Hematopoietic multipotent progenitor cell treated with erythropoietin and hydrocortisone succinate and interleukin-3 and kit ligand, for 8 days (in vitro differentiated cells): ENCODE results near the gene AMOTL2.

Experiments
- DNase-seq: peaks from one replicate; pipeline ENCODE4 v3.0.0-alpha.2; 2015

The AMOTL2 gene

DNA sequence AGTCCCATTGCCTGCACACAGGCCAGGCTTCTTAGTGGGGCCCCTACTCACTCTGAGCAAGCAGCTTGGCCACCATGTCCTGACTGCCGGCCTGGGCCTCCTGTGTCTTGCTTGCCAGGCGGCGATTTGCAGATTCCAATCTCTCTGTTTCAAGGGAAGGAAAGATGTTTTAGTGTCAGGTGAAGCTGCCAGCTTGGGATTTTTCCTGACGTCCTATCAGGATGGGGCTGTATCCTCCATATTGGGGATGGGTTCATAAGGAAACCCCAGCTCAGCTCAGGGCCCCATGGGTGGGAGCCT is 8.5 kb downstream of the AMOTL2 start:
- no peak for DNase-seq

DNA sequence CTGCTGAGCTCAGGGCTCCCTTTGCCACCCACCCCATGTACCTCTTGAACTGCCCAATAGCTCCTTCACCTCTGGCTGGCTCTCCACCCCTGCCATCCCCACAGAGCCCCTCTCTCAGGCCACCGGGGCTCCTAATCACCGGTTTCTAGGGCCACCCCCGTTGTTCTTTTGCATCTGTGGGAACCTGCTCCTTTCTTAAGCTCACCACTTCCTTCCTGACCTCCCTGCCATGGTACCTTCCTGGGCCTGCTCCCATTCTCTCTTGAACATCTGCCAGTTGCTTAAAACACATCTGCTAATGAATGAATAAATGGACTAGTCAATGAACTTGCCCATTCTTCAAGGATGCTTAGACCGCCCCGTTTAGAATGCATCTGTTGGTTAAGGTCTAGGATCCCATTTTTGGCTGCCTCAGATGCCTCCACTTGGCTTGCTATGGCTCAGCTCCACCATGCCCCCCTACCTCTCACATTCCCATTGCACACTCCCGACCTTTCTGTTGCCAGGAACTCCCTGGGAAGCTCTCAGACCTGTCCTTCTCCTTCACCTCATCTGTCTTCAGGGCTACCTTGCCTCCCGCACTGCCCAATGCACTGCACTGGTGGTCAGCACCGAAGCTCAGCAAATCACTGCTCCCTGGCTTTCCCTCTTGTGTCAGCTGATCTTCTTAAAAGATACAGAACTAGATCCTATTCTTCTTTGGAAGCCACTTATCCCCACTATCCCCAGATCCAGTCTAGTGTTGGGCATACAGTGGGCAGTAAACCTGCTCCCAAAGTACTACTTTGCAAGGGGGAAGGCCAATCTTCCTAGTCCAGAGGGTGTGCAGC is 9.1 kb downstream of the AMOTL2 start:
- no peak for DNase-seq

DNA sequence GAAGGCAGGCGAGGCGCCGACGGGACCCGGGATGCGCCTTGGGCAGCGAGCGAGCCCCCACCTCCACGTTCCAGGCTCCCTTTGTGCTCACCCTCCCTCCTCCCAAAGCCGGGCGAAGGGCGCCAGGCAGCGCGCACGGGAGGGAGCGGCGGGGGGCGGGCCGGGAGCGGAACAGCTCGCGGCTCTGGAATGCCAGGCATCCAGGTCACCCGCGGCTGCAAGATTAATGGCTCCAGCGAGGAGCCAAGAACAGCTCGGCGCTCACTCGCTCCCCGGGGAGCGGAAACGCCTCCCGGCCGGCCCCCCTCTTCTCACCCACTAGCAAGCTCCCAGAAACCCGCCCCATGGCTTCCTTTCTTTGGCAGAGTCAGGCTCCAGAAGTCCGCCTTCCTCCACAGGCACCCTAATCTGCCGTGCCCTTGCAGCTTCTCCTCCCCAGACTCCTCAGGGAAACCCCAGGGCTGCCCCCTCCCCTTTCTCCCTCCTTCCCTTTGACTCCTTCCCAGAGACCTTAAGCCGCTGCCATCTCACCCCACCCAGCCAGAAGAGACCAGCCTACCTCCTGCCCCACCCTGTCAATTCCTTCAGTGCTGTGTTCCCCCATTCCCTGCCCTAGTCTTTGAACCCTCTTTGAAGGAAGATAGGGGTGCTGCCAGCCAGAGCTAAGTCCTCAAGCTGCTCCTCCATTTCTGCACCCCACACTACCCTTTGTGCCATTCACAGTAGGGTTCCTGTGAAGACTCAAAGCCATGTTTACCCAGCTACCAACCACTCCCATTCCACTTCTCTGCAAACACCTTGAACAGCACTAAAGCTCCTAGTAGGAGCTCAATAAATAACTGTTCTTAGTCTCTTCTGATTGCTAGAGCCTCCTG is 9.9 kb downstream of the AMOTL2 start:
- DNase-seq = no peak

GRCh38 chr3:134363381-134363755 is 10.9 kb downstream of the AMOTL2 start:
- DNase-seq = no peak

DNA sequence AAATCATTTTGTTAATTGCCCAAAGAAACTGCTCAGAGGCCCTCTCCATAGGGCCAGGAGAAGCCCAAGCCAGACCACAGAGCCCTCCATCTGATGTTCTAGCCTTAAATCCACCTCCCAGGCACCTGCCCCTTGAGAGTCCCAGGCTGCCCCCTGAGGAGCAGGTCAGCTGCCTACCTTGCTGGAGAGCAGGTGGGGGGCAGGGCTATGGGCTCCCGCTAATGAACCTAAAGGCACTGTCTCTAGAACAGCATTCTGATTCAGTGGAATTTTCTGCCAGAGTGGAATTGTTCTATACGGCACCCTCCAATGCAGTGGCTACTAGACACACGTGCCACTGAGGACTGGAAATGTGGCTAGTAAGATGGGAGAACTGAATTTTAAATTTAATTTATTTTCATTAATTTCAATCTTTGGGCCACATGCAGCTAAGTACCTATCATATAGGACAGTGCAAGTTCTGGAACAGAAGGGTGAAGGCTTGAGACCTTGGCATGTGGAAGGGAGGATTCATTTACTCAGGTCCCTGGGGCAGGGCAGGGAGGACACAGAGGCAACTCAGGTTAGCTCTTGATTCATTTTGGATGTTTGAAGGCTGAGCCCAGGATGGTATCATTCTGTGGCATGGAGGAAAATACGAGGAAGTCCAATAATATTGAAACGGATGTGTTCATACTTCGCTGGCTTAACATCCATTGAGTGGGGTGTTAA is 11.4 kb downstream of the AMOTL2 start:
- DNase-seq = no peak

GRCh38 chr3:134362221-134362620 is 12.0 kb downstream of the AMOTL2 start:
- DNase-seq = no peak

- no peak for DNase-seq
These were observed 12.9 kb downstream of the AMOTL2 start for GRCh38 chr3:134361162-134361835.

DNA sequence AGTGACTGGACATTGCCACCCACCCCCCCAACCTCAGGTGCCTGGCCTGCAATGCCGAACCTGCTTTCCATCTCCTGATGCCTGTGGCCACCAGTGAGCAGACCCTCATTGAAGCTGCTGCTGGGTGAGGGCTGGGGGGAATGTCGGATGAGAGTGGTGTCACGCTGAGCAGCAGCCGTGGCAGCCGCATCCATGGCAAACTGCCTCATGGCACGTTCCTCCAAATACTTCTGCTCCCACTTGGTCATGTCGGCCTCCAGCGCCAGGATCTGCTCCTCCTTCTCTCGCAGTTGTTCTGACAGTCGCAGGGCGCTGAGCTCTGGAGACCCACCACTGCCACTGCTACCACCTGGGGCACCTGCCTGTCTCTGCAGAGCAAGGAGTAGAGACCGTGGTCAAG is 14.2 kb downstream of the AMOTL2 start:
- DNase-seq = no peak

DNA sequence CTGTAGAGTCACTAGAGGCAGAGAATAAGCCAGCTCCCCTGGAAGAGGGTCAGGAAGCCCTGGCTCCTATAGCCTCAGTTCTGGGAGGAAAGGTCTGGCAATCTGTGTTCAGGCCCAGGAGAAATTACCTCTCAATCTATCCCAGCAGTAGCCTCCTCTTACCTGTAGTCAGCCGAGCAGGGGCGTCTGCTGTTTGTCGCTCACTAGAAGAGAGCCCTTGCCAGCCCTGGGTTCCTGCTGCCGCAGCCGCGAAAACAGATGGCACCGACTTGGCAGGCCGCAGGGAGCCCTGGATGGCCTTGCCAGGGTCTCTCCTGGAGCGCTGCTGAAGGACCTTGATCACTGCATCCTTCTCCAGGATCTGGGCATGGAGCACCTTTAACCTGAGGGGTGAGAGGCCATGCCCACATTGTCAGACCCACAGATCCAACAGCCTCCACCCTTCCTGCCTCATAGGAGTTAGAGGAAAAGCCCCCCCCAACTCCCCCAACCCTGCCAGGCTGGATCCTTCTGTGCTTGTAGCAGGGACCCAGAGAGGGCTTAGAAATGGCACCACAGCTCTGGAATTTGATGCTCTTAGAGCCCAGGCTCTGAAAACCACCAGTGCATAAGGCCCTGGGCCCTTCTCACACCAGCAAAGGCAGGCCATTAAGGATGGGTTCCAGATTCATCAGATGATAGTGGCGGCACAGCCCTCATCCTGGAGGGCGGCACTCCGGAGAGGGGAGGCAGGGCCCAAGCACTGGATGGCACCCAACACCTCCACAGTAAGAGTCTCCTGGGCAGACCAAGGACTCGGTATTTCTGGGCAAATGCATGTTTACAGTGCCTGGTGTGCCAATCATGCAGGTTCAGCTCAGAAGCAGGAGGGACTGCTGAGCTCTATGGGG is 14.9 kb downstream of the AMOTL2 start:
- no peak for DNase-seq

GRCh38 chr3:134357914-134358811 is 16.1 kb downstream of the AMOTL2 start:
- DNase-seq = peak; percentile 16

DNA sequence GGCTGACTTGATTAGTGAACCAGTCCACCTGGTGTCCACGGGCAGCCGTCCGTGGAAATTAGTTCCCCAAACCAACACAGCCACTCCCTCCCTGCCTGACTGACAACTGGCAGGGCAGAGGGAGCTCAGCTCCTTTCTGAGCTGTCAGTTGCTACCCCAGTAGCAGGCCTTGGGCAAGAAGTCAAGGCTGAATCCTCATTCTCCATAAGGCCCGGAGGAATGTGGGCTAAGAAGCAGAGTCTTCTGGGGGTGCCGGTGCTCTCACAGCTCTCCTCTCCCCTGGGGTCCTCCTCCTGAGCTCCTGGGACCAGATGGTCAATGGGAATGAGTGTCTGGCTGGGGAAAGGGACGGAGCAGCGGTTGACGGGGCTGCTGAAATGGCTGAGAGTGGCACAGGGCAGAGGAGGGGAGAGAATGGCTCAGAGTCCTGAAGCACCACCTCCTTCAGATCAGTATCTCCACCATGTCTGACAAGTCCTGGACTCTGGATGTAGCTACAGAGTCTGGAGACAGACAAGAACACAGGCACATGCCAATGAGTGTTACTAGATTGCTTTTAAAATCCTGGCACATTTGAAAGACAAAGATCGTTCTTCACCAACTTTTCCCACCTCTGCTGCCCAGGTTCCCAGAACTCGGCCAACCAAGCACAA is 16.9 kb downstream of the AMOTL2 start:
- DNase-seq = no peak

DNA sequence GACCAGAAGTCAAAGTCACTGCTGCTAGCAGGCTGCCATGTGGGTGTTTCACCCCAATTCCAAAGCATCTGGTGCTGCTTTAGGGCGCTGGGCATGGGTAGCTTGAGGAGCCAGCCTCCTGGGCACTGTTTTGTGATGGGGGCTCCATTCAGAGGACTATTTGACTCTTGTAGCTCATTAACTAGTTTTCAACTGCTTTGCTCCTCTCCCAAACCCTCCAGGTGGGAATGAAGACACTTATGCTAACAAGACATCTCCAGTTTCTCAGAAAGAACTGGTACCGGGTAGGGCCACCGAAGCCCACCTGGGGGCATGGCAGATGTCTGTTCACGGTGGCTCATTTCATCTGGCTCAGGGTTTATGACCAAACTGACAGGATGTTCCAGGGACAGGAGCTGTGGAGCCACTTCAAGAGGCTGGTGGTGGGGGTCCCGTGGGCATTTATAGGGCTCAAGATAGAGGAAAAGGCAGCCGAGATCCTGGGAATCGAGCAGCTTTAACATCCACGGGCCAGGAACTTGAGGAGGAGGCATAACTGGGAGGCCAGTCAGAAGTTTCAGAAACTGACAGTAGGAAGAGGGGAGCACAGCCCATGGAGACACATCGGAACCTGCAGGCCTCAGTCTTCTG is 17.7 kb downstream of the AMOTL2 start:
- DNase-seq = no peak

DNA sequence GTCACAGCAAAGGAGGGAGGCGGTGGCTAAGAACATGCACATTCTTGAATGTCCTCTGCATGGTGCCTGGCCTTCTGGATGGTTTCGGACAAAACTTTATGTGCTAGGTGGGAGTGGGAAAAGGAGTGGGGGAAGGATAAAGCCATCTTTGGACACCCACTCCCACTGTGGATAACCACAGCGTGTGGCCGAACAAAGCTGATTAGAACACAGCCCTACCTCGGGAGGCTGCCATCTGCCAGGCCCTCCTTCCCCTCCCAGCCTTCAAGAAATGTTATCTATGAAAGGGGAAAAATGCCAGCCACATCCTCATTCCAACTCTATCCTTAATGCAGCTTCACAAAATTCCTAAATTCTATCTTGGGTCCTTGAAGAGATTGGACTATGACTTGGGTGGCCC is 18.8 kb downstream of the AMOTL2 start:
- DNase-seq = no peak

DNA sequence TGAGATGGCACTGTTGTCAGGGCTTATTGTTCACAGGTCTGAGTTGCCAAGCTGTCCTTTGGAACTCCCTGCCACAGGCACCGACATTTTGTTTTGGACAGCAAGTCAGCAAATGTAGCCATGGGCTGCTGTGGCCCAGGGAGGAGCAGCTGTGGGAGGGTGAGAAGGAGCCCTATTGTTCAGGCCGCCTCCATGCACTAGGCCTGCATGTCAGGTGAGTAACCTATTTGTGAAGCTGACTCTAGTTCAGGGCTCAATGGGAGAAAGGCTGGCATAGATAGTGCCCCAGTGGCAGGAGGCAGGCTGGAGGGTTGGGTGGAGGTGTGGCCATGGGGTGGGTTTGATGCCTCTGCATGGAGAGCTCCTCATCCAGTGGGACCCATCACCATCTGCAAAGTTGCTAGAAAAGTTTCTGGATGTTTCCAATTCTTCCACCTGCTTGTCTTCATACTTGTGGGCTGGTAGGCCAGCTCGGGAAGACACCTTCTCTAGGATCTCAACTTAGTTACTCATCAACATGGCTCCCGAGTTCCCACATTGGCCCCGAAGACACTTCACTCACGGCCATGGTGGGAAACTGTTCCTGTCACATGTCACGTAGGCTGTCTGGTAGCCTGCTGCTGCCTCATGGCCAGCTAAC is 19.5 kb downstream of the AMOTL2 start:
- DNase-seq = no peak

- no peak for DNase-seq
These were observed 20.2 kb downstream of the AMOTL2 start for GRCh38 chr3:134353831-134354611.

- no peak for DNase-seq
These were observed 20.9 kb downstream of the AMOTL2 start for GRCh38 chr3:134353171-134353825.

- no peak for DNase-seq
These were observed 22.1 kb downstream of the AMOTL2 start for GRCh38 chr3:134352031-134352671.
